Astrocyte of the hippocampus (primary cell): ENCODE data around the gene NGB.
A peak's percentile ranks its signal among the peaks of the same experiment; 100 is the strongest.

Experiments used
- DNase-seq: peaks from one replicate; pipeline ENCODE4 v3.0.0; 2011; ENCODE audit warnings: low read depth, low spot score

The NGB gene

DNA sequence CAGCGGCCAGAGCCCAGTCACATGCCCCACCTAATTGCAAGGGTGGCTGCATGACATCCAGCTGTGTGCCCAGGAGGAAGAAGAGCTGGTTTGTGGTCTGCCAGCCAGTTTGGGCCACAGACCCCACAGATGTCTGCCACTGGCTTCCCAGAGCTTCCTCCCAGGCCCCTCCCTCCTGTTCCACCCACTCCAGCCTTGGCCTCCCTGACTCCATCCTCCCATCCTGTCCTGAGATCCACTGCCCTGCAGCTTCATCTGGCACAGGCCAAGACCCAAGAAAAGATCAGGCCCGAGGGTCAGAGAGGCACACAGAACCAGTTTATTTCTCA lies 5.9 kb downstream of the NGB start:
- no peak for DNase-seq

DNA sequence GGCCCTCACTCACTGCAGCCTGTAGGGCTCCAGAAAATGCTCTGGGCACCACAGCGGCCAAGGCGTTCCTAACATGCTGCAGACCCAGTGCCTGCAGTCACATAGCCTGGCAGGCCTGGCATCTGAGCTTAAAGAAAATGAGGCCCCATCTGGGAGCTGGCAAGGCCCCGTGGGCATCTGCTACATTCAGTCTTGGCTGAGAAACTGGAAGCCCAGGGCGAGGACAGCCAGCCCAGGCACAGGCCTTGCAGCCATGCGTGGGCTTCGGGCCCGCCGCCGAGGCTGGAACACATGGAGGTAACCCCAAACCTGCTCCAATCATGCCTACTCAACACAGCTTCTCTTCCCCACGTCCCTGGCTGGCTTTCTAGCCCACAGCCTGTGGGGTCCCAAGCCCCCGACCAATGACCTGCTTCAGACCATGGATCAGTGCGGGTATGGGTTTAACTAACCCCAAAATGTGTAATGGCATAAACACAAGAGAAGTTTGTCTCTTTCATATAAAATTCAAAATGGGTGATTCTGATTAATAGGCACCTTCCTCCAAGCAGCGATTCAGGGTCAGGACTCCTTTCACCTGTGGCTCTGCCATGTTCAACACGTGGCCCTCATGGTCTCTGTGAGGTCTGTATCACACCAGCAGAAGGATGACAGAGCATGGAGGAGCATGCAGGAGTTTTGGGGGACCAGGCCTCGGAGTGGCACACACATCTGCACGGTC lies 6.4 kb downstream of the NGB start:
- no peak for DNase-seq

DNA sequence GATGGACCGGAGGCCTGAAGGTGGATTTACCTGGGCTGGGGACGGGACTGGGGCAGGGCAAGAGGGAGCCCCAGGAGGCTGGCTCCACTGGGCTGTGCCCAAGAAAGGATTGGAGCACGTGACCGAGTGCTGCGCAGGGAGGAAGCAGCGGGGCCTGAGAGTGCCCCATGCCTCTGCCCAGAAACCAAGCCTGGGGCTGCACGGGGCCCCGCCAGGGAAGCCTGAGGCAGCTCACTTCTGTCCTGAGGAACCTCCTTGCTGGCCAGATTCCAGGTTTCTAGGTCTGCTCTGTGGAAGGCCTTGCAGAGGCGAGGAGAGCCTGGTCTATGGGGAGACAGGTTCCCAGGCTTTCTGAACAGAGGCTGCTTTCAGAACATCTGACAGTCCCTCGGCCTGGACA lies 10.4 kb downstream of the NGB start:
- DNase-seq: peak; percentile 16

DNA sequence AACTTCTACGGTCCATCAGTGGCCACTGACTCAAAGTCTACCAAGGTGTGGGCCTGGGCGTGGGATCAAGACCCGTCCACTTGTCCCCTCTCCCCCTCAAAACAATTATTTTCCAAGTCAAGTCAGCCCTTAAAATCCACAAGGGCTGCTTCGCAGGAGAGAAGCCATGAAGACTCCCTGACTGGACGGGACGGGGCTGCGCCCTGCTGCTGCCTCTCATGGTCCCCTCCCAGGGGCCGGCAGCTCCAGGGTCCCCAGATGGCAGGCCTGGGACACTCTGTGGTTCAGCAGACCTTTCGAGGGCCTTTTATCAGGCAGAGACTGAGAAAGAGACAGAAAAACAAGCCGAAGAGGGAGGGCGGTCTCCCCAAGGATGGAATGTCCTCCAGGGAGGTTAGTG lies 10.8 kb downstream of the NGB start:
- DNase-seq: no peak

DNA sequence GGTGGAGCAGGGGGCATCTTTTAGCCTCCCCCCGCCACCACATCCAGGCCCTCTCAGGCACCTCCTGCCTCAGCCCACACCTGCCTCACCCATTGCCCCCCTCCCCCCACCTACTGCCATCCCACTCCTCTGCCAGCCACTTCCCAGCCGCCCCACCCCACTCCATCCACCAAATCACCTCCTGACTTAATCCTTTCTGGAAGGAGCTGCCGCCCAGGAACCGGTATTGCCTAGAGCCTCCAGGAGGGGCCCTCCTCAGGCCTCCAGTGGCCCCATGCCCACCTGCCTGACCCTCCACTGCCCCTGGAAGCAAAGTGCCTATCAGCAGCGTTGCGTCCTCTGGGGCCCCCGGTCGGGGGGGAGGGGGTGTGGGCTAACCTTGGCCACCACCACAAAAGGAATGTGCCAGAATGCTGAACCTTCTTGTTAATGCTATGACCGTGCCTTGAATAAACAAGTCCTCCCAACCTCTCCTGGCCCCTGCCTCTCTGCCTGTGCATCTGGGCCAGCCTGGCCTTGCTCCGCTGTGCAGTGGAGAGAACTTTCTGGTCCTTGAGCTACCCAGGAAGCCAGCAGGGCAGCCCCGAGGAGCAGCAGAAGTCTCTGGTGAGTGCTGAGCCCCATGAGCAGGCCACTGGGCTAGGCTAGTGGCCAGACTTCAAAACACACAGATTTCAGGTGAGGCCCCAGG lies 11.8 kb downstream of the NGB start:
- DNase-seq: no peak

DNA sequence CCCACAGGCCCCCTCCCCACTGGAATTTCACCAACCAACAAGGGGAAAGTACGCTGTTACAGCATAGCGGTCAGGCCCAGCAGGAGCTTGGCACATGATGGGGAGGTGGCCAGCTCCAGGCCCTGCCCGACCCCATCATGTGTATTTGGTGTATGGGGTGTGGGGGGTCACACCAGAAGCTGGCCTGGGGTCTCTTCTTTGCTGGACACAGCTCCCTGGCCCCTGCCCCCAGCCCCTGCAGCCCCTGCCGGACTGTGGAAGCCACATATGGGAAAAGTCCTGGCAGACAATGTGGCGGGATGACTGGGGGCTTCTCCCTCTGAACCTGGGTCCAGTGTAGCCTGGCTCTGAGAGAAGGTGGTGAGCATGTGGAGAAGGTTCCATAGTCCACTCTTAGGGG lies 12.4 kb downstream of the NGB start:
- no peak for DNase-seq

DNA sequence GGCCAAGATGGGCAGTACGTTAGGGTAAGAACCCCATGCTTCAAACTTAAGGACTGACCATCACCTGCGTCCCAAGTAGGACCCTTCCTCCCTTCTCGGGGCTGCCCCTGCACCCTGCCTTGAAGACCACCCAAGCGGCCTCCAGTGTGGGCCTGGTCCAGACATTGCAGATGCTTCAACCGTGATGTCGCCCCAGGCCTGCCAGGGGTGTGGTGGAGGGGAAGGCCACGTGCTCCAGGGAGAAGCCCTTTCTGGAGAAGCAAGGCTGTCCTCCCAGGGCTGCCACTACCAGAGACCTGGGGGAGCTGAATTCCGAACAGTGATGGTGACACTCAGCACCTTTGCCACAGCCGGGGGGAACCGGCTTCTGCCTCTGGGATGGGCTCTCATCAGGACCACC lies 13.3 kb downstream of the NGB start:
- DNase-seq: no peak

DNA sequence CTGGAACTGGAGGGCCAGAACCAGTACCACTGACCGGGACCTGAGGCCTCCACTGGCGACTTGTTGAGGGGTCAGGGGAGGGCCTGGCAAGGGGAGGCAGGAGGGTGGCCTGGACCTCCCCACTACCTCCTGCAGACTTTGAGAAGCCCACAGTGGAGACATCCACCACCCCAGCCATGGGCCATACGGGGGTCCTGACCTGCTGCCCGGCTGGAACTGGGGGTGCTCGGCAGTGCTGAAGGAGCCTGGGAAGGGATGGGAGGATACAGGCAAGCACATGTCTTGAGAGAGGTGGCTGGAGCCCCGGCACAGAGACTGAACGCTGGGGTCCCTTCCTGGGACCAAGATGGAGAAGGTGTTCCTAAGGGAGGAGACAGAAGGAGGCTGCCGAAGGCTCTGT lies 14.3 kb downstream of the NGB start:
- no peak for DNase-seq

DNA sequence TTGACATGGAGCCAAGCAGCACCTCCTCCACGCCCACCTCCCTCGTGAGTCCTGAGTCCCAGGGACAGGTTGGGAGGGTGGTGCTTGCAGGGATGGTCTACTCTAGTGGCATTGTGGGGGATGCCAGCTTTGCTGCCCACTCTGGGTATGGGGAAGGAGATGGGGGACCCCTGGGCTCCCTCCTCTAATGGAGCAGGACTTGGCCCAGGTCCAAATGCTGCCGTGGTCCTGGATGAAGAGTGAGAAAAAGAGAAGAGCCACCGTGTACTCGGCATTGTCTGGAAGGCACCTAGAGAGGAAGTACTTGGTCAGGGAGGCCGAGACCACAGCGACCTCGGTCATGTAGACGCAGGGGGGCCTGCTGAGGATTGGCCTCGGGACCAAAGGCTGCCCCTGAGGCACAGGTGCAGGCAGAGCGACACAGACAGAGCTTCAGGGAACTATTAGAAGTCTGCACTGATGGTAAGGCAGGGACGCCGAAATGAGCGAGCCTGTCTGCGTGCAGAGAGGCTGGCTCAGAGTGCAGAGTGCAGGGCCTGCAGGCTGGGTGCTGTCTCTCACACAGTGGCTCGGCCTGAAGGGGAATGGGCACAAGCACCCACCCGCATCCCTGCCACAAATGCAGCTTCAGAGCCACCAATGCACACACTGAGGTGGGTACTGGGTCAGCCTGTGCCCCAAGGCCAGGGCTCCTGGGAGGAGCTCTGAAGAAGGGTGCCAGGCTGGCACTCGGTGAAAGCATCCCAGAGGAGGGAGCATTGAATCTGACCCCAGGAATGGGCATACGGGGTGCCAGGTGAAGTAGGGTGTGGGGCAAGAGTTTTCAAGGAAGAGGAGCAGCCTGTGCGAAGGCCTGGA lies 17.4 kb downstream of the NGB start:
- DNase-seq: no peak

DNA sequence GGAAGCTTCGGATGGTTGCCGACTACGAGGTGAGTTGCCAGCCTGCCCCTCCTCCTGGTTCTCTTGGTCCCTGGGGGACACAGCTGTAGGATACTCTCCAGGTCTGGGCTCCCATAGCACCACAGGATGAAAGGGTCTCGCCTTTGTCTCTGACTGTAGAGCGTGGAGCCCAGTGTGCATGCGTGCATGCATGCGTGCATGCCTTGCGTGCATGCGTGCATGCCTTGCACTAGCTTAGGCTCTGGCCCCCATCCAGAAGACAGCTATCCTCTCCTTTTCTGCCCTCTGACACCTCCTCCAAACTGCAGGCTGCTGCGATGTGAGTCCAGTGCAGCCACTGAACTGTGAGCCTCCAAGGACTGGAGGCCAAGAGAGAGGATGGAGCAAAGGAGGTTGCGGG lies 19.1 kb downstream of the NGB start:
- DNase-seq: no peak

DNA sequence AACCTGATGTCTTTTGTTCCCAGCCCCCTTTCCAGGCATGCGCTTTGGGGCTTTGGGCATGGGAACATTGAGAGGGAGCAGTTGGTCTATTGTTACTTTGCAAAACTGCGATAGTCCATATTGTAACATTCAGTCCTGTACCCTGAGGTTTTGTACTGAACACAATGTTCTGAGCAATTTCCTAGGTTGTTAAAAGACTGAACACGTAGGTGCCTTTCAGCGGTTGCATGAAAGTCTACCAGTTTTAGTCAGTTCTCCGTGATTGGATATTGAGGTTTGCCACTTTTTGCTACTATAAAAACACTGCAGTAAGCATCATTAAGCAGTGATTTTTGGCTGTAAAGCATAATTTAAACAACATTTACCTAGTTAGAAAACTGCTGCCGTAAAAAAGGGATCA lies 20.1 kb downstream of the NGB start:
- DNase-seq: no peak

DNA sequence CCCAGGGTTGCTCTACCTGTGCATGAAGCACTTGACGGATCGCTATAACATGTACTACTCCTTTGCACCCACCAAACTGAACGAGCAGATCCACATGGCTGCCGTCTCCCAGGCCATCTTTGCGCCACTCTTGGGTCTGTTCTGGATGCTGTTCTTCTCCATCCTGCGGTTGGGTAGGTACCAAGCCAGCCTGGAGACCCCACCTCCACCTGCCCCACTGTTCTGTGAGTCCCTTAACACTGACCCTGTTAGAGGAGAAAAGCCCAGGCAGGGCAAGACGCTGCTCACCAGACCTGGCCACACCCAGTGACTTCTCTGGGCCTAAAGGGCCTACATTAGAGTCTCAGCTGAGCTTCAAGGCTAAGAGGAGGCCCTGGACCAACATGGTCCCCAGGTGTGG lies 21.7 kb downstream of the NGB start:
- DNase-seq: no peak

DNA sequence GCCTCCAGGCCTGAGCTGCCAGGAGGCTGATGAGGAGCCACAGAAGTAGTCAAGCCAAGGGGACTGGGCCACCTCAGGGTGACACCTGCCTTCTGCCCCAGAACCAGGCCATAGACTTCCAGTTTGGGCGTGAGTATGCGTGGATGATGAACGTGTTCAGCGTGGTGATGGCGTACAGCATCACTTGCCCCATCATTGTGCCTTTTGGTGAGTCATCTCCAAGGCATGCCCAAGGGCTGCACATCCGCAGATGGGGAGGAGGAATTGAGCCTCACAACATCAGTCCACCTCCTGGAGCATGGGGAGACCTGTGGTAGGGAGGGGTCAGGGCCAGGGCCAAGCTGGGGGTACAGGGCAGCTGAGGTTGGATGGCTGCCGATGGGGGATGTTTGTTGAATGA lies 22.3 kb downstream of the NGB start:
- no peak for DNase-seq

DNA sequence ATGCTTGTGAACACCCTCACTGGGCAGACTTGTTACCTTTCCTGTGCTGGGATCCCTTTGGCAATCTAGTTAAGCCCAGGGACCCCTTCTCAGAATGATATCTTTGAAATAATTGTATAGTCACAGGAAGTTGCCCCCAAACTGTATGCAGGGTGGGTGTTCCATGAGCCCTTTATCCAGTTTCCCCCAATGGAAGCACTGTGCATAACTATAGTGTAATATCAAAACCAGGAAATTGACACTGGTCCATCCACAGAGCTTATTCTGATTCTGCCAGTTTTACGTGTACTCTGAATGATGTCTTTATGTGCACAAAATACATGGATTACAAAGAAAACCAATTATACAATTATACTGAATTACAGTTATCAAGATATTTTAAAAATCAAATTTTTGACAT lies 24.2 kb downstream of the NGB start:
- DNase-seq: no peak

DNA sequence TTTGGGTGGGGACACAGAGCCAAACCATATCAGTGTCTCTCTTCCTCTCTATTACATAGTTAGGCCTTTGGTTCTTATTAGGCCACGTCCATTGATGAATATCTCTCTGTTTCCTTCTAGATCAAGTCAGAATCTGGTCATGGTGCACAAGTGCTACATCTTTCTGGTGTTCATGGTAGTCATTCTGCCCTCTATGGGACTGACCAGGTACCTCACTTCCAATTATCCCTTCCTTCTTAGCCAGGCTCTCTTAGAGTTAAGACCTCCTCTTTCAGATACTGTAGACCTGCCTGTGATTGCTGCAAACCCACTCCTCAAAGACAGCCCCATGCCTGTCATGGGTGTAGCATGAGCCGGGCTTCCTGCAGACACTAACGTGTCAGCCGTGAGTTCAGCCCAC lies 25.2 kb downstream of the NGB start:
- DNase-seq: no peak

DNA sequence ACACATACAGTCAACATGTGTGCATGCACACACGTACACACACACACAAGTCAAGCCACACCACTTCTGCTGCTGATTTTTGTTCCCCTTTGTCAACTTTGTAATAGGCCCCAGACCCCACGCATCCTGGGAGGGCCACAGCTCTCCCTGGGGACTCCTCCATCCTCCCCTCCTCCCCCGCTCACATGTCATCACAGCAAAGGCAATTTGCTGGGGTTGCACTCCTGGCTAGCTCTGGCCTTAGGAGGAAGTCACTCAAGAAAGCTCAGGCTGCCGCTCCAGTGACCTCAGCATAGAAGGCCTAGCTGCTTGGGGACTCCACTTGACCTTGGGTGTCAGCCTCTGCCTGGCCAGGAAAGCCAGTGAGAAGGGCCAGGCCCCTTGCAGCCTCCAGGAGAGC lies 27.2 kb downstream of the NGB start:
- DNase-seq: no peak

DNA sequence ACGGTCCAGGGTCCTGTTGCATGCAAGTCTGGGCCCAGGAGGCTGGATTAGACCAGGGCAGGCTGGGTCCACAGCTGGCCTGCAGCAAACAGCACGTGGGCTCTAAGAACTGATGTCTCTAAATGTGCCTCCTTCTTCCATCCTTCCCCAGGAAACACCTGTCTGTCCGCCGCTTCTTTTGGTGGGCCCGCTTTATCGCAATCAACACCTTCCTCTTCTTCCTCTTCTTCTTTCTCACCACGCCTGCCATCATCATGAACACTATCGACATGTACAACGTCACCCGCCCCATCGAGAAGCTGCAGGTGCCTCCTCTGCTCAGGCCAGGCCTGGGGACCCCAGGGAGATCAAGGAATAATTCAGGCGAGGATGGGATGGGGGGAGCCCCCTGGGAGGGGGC lies 28.3 kb downstream of the NGB start:
- DNase-seq: no peak

DNA sequence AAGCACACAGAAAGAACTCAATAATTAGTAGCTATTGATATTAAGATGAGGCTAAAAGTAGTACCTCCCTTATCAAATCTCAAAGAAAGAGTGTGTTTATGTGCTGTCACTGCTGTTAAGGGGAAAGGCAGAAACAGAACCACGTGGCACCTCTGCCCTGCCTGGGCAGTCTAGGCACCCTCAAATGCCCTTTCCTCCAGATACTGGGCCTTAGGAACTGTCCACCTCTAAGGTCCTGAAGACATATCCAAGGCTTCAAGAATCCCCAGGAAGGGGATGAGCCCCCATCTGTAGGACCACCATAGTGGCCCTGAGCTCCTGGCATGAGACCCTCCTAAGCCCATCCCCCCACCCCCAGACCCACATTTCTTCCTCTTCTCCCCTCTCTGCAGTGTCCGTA lies 29.1 kb downstream of the NGB start:
- DNase-seq: peak; percentile 13

DNA sequence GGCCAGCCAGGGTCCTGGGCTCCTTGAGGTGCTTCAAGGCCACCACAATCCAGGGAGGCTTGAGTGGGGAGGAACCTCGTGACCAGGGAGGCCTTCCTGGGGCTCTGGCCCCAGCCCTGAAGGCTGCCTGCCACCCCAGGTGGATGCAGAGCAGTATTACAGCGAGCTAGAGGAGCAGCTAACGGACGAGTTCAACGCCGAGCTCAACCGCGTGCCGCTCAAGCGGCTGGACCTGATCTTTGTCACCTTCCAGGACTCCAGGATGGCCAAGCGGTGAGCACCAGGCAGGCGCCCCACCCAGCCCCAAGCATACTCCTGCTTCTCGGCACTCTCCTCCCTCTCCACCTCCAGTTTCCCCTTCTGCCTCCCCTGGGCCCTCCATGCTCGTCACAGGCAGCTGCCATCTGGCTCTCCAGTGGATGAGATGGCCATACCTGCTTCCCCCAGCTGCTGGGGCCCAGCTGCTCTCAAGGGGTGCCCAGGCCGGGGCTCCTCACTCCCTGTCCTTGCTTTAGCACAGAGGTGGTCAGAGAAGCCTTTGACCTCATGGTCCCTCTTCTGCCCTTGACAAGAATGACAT lies 30.6 kb downstream of the NGB start:
- DNase-seq: no peak

DNA sequence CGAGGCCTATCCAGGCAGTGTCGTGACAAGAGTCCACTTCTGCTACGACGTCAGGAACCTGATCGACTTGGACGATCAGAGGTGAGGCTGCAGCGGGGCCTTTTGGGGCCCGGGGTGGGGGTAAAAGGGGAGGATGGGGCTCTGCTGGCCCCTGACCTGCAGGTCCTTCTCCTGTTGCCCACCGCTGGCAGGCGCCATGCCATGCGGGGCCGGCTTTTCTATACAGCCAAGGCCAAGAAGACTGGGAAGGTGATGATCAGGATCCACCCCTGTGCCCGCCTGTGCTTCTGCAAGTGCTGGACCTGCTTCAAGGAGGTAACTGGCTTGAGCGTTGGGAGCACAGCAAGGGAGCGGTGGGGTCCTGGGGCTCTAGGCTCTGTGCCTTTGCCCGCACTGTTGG lies 31.6 kb downstream of the NGB start:
- no peak for DNase-seq

DNA sequence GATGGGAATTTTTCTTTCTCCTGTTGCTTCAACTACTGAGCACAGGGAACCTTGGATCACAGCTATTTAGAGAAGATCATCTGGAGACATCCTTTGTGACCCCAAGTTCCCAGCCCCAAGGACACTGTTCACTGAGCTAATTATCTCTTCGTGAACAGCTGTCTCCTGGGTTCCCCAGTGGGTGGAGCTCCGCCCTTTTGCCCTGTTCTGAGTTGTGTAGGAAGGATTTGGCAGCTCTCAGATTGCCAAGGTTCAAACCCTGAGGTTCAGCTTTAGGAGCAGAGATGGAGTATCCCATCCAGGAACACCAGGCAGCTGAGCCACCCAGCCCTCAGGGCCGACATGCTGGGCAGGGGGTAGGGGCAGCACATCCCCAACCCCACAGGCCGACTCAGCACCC lies 32.0 kb downstream of the NGB start:
- no peak for DNase-seq

DNA sequence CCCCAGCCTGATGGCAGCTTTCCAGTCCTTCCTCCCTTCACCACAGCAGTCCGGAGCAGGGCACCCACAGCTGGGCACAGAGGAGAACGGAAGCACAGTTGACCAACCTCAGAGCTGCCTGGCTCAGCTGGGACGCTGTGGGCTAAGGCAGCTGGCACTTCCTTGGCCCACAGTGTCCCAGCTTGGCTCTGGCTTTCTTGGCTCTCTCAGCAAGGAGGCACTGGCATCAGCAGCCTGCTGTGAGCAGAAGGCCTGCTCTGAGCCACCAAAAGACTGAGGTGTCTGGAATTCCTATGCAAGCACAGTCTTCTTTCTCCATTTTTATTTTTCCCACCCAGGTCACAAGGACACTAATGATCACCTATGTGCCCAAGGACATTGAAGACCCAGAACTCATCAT lies 32.6 kb downstream of the NGB start:
- no peak for DNase-seq

DNA sequence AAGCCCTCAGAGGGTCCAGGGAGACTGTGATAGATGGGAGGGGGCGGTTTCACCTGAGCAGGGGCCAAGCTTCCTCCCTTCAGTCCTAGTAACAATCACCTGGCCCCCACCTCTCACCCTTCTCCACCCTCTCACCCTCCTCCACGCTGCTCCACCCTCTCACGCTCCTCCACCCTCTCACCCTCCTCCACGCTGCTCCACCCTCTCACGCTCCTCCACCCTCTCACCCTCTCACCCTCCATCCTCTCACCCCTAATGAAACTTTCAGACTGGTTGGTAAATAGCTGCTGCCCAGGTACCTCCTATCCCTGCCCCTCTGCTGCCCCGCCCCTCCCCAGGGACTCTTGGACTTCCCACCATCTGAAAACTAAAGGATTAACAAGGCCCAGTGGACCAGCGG lies 34.2 kb downstream of the NGB start:
- DNase-seq: no peak
